Left colon (tissue), 2 donors: ENCODE results near the gene RAD51B. TPM values are rescaled to one million over a fixed set of nuclear protein-coding genes. Genes with fewer than 3 reads are reported as not detected.

ENCODE experiments used
- ATAC-seq: fragments of 200-7000 bp; cut with Tn5 transposase; one replicate; pipeline ENCODE4 v1.9.1; 2020; ENCODE audit warnings: mild to moderate bottlenecking, moderate library complexity
- DNase-seq, 2 donors: peaks; one replicate each; pipeline ENCODE4 v3.0.0-alpha.2; 2020
- intact Hi-C, 2 donors: fragments of 100-400 bp; cut with DNase I in 1 of 2; cut with micrococcal nuclease in 1 of 2; formaldehyde crosslinking; loops; one replicate each; pipeline versions ENCODE4 v1.11.2 to v1.14.0; 2022; cut with DNase I, micrococcal nuclease
- total RNA-seq, 2 donors: library from RNA; stranded (reverse); fragmentation: NEBNext Ultra II Directional; extraction: Animal tissue kit (Norgen Biotek cat#: 25700); gene quantifications; one replicate each; pipeline ENCODE4 v1.2.1, GENCODE V29; 2021
- donor health status: DM: no; HTN: no; CAD: no.
- donor health status: DM: yes; HTN: yes; CAD: no.

The RAD51B gene
- total RNA-seq, 2 donors from 2014 or later: 13.7 to 16.8 TPM

- ATAC-seq (no peak), DNase-seq (no peak)
- intact Hi-C loops: no loop called here
These were observed 845.6 kb downstream of the RAD51B start for GRCh38 chr14:68665131-68665530.

DNA sequence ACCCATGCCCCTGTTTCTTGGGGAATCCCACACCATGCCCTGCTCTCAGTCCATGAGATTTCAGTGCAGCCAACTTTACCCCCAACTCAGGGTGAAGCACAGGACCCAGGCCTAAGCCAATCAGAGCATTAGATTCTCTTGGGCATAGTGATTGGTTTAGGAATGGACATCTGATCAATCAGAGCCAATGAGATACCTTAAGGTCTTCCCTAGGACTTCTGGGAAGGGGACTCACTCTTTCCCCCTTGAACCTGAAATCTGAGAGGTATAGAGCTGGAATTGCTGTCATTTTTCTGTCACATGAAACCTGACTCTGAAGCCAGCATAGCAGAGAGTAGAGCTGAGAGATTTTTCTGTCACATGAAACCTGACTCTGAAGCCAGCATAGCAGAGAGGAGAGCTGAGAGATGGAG is 846.2 kb downstream of the RAD51B start:
- ATAC-seq: no peak
- intact Hi-C loops: no loop called here
- DNase-seq: no peak

DNA sequence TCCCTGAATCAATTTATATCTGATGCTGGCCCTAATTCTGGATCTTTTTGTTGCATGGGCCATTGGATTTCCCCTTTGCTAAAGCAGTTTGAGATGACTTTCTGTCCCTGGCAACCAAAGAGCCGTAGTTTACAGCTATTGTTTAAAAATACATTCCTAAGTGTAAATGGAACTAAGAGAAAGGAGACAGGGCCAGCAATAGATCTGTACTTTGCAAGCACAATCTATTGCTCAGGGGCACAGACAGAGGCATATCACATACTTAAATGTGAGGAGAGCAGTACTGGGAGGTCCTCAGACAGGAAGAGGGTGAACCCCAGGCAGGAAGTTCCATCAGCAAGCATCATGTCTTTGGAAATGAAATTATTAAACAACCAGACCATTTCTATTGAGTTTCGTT is 846.7 kb downstream of the RAD51B start:
- DNase-seq: no peak
- intact Hi-C loops: no loop called here
- no peak for ATAC-seq

- no peak for DNase-seq
- intact Hi-C loops: no loop called here
These were observed 847.3 kb downstream of the RAD51B start for GRCh38 chr14:68666899-68667298.

DNA sequence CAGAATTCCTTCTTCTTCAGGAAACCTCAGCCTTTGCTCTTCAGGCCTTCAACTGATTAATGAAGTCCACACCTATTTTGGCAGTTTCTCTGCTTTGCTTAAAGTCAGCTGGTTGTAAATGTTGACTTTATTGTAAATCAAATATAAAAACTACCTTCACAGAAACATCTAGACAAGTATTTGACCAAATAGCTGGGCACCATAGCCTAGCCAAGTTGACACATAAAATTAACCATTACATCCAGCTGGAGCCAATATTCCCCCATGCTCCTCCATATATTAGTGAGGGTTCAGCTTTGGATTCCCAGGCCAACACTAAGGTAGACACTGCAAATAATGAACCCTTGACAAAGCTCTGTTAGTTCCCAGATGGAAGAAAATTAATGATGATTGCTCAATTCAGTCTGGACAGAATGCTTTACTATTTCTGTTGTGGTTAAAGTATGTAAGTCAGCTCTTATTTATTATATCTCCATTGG is 847.8 kb downstream of the RAD51B start:
- DNase-seq: peak in 1 of 2 donors; percentile 0
- intact Hi-C loops: no loop called here
- no peak for ATAC-seq

More at GRCh38 chr14:68666899-68667298, 847.3 kb downstream of the RAD51B start:
- no peak for ATAC-seq

DNA sequence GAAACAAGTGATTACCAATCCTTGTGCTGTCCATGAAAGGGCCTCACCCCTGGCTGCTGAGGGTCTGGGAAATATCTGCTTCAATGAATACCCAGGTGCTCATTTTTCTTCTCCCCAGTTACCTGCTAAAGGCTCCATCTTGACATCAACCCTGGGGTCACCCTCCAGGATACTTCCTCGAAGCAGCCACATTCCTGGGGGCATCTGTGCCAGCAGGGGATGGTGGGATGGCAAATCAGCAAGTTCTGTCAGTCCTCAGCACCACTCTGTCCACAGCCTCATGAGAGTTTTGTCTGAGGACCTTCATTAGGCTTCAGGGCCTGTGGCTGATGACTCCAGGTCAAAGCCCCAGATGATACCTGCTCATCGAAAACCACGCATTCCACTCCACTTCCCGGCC is 848.4 kb downstream of the RAD51B start:
- intact Hi-C loops: no loop called here
- ATAC-seq (no peak), DNase-seq (peak in 1 of 2 donors; percentile 4)

- DNase-seq: no peak
- intact Hi-C loops: no loop called here
- ATAC-seq: no peak
These were observed 849.0 kb downstream of the RAD51B start for GRCh38 chr14:68668531-68668930.

GRCh38 chr14:68669111-68669511 is 849.5 kb downstream of the RAD51B start:
- no peak for DNase-seq
- no peak for ATAC-seq
- intact Hi-C loops: no loop called here

DNA sequence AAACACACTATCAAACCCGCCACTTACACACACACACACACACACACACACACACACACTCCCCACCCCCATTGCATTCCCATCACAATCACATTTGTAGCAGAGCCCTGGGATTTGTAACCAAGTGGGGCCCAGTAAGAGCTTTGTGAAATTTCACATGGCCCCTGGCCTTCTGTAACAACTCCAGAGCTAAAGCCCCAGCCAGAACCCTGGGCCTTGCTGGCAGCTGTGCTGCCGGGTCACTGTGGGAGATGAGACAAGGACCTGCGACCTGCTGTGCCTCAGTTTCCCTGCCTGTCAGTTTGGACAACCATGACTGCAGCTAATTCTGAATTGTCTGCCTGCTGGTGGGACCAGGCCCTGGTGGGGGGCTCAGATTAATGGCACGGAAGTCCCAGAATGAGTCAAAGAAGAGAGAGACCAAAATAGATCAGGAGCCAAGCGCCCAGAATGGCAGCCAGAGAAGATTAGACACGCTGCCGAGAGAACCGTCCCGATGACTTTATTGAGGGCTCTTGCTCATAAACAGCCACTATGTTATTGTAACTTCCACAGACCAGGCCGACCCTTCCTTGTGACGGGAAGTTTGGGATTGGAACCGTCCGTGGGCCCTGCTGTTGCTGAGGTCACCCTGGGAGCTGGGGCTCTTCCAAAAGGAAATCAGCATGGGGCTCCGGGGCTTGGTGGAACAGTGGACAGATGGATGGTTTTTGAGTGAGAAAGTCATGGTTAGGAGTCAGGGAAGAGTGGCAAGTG is 850.2 kb downstream of the RAD51B start:
- no peak for DNase-seq
- no peak for ATAC-seq
- intact Hi-C loops: no loop called here

DNA sequence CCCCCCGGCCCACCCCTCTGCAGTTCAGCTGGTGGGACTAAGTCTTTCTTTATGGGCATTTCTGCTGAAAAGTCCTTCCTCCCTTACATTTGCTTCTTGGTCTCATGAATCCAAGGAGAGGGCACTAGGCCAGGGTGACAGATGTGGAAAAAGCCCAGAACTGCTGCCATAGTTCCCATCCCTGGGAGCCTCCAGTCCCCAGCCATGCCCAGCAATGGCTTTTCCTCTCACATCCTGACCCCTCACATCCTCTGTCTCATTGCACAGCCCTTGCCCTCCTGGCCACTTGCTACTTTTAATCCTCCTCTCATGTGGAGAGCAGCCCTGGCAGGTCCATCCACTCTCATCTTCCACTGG is 850.8 kb downstream of the RAD51B start:
- intact Hi-C loops: no loop called here
- ATAC-seq (no peak), DNase-seq (no peak)

DNA sequence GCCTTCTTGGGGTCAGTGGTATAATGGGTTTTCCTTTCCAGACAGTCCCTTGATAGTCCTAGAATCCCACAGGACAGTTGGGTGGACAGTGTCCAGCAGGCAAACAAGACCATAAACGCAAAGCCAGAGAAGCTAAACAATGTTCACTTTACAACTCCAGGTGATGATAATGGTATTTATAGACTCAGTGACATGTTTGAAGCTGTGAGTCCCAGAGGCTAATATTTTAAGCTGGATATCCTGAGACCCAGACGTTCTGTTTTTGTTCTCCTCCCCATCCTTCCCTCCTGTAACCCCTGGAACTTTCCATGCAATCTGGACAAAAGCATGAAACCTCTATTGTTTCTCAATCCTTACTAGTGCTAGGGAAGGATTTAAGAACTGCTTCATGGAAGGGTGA is 852.3 kb downstream of the RAD51B start:
- no peak for ATAC-seq
- intact Hi-C loops: no loop called here
- no peak for DNase-seq

- intact Hi-C loops: no loop called here
- ATAC-seq: no peak
- DNase-seq: no peak
These were observed 853.2 kb downstream of the RAD51B start for GRCh38 chr14:68672609-68673285.

GRCh38 chr14:68673464-68673863 is 853.9 kb downstream of the RAD51B start:
- ATAC-seq (no peak), DNase-seq (no peak)
- intact Hi-C loops: no loop called here

GRCh38 chr14:68674538-68675232 is 855.1 kb downstream of the RAD51B start:
- no peak for DNase-seq
- ATAC-seq: no peak
- intact Hi-C loops: no loop called here

GRCh38 chr14:68675233-68675577 is 855.6 kb downstream of the RAD51B start:
- ATAC-seq (no peak), DNase-seq (no peak)
- intact Hi-C loops: no loop called here

- intact Hi-C loops: no loop called here
- peak; percentile 69 for ATAC-seq
These were observed 856.9 kb downstream of the RAD51B start for GRCh38 chr14:68676511-68676943.

GRCh38 chr14:68677476-68677875 is 857.9 kb downstream of the RAD51B start:
- intact Hi-C loops: no loop called here
- ATAC-seq (no peak), DNase-seq (no peak)

More at GRCh38 chr14:68676511-68676943, 856.9 kb downstream of the RAD51B start:
- DNase-seq: no peak

DNA sequence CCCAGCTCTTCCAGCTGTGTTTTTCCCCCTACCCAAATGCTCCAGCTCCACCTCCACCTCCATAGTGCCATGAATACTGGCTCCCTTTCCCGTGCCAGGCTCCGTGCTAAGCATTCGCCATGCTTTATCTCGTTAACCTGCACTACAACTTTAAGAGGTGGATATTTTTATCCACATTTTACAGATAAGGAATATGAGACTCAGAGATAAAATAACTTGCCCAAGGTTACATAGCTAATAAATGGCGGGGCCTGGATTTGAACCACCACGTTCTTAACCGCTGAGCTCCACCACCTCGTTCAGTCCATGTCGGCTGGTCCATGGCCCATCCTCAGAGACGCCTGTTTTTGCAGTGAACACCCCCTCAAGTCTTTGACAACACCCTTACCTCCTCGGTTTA is 858.3 kb downstream of the RAD51B start:
- ATAC-seq: no peak
- DNase-seq: no peak
- intact Hi-C loops: no loop called here

DNA sequence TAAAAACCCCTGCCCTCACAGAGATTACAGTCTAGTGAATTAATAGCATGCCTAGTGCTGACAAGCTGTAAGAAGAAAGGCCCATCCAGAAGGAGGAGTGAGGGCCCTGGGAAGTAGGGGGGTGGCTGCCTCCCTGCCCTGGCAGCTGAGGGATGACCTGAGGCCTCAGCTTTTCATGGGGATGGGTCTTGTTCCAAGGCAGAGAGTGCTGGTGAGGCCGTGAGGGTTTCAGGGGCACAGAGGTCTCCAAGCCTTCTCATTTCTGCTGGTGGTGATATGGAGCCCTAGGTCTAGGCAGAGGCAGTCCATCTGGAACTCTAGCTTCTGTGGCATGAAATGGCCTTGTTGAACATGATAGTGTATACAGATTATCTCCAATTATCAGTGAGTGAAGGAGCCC is 858.9 kb downstream of the RAD51B start:
- DNase-seq (no peak), ATAC-seq (no peak)
- intact Hi-C loops: no loop called here

- intact Hi-C loops: no loop called here
These were observed 859.7 kb downstream of the RAD51B start for GRCh38 chr14:68679301-68679700.

More at GRCh38 chr14:68679301-68679700, 859.7 kb downstream of the RAD51B start:
- no peak for ATAC-seq
- DNase-seq: no peak
